Natural killer cell treated with Interleukin-12 subunit alpha and Interleukin-12 subunit beta and Interleukin-15 and Interleukin-18, amount 100 ng/mL, for 72 hours (primary cell): ENCODE results near the gene SYT13. TPM values are rescaled to one million over a fixed set of nuclear protein-coding genes. Genes with fewer than 3 reads are reported as not detected.

ENCODE experiments used
- ATAC-seq, 2 donors: fragments of 150-1000 bp; cut with Tn5 transposase in 1 of 2; sonication (Bioruptor Pico), chemical (Tn5 transposase) in 1 of 2; 2 replicates each; pipeline ENCODE4 v1.10.0; 2021
- DNase-seq: peaks from one replicate; pipeline ENCODE4 v3.0.0; 2022; ENCODE audit warnings: low spot score
- H3K27ac Mint-ChIP-seq, 2 donors: 1 replicate in 1 of 2; 2 replicates in 1 of 2; pipeline ENCODE4 v1.8.0; 2022; ENCODE audit warnings: mixed read lengths in 2 of 2, mild to moderate bottlenecking in 1 of 2, moderate library complexity in 1 of 2
- H3K27me3 Mint-ChIP-seq, 2 donors: 1 replicate in 1 of 2; 2 replicates in 1 of 2; pipeline ENCODE4 v1.8.0; 2022; ENCODE audit warnings: mixed read lengths in 2 of 2
- H3K36me3 Mint-ChIP-seq: one replicate; pipeline ENCODE4 v1.8.0; 2022; ENCODE audit warnings: mixed read lengths
- H3K4me1 Mint-ChIP-seq, 2 donors: 1 replicate in 1 of 2; 2 replicates in 1 of 2; pipeline ENCODE4 v1.8.0; 2022; ENCODE audit warnings: low read depth in 2 of 2, mixed read lengths in 2 of 2, mild to moderate bottlenecking in 1 of 2
- H3K4me3 Mint-ChIP-seq: one replicate; pipeline ENCODE4 v1.8.0; 2022; ENCODE audit warnings: mixed read lengths
- H3K9me3 Mint-ChIP-seq: 2 replicates; pipeline ENCODE4 v1.8.0; 2022; ENCODE audit warnings: mixed read lengths
- total RNA-seq, 2 donors: library from RNA; stranded (reverse); gene quantifications; one replicate each; pipeline ENCODE4 v1.2.3, GENCODE V29; 2022

The SYT13 gene
- total RNA-seq, 2 donors from 2014 or later: not detected

DNA sequence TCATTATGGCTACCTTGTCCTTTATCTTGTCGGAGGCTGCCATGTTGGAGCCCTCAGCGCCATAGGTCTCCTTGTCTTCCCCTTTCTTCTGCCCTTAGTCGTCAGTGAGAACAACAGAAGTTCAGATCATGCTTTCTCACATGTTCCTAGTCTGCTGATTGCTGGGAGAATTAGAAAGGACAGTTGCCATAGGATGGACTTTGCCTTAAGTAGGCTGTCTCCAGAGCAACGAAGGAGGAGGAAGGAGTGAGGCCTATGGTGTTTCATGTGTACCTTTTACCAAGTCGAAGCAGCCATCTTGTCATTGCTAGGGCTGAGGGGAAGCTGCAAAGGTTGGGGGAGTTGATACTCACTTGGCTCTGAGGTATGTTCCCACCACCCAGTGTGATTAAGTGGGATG is 62.6 kb downstream of the SYT13 start:
- H3K36me3 Mint-ChIP-seq: no peaks in the 10 kb centered on the region
- H3K4me1 Mint-ChIP-seq: no peaks in the 10 kb centered on the region
- DNase-seq: no peak
- ATAC-seq: no peak
- no peaks in the 10 kb centered on the region for H3K27me3 Mint-ChIP-seq
- H3K27ac Mint-ChIP-seq: no peak overlapping the region
- H3K9me3 Mint-ChIP-seq: no peaks in the 10 kb centered on the region
- H3K4me3 Mint-ChIP-seq: no peak overlapping the region

GRCh38 chr11:45219411-45219810 is 66.7 kb downstream of the SYT13 start:
- Mint-ChIP-seq H3K4me1 (peaks cover 8 to 18% of the 10 kb centered on the region in 2 donors), H3K9me3 (no peaks in the 10 kb centered on the region), H3K27me3 (no peaks in the 10 kb centered on the region), H3K4me3 (no peak overlapping the region), H3K36me3 (no peaks in the 10 kb centered on the region), H3K27ac (no peak overlapping the region)
- DNase-seq (no peak), ATAC-seq (peak in 1 of 2 donors; percentile 28)

- Mint-ChIP-seq H3K4me1 (peaks cover 8 to 18% of the 10 kb centered on the region in 2 donors), H3K4me3 (no peak overlapping the region), H3K36me3 (no peaks in the 10 kb centered on the region), H3K27ac (no peak overlapping the region), H3K9me3 (no peaks in the 10 kb centered on the region), H3K27me3 (no peaks in the 10 kb centered on the region)
- ATAC-seq (no peak), DNase-seq (no peak)
These were observed 67.4 kb downstream of the SYT13 start for GRCh38 chr11:45218705-45219104.

- Mint-ChIP-seq H3K27ac (no peak overlapping the region), H3K4me1 (peaks cover 8 to 18% of the 10 kb centered on the region in 2 donors), H3K36me3 (no peaks in the 10 kb centered on the region), H3K27me3 (no peaks in the 10 kb centered on the region), H3K4me3 (no peak overlapping the region), H3K9me3 (no peaks in the 10 kb centered on the region)
- no peak for DNase-seq
- ATAC-seq: no peak
These were observed 68.2 kb downstream of the SYT13 start for GRCh38 chr11:45217991-45218390.

DNA sequence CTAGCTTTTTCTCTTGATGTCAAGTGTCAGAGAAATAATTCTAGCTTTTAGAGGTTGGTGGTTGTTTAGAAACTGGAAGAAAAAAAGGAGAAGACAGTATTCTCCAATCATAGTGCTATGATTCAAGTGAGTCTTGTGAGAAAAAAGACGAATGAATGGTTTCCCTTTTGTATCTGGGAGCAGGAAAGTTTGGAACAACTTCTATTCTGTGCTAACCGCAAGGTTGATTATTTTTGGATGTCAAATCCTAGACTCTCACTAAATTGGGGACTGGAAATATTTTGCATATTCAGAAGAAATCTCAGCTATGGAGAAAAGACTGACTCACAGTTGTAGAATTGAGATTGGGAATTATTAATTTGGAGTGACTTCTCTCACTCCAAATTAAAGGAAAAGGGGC is 69.2 kb downstream of the SYT13 start:
- ATAC-seq: no peak
- DNase-seq: no peak
- Mint-ChIP-seq H3K36me3 (no peaks in the 10 kb centered on the region), H3K4me3 (no peak overlapping the region), H3K4me1 (peaks cover 8 to 18% of the 10 kb centered on the region in 2 donors), H3K27ac (no peak overlapping the region), H3K27me3 (no peaks in the 10 kb centered on the region), H3K9me3 (no peaks in the 10 kb centered on the region)

DNA sequence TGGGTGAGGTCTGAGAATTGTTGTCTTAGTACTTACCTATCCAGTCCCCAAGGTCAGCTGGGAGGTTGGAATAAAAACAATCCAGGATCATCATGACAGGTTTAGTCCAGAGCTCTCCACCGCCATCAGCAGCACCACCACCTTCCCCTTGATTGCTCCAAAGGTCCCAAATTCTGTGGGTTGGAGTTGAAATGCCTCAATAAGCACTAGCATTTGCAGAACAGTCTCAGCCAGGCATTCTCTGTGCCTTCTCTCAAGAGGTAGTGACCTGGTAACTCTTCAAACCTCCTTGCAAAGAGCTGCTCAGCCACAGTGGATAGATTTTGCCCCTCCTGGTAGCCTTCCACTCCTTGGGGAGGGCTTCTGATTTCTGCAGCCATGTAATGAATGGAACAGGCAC is 70.1 kb downstream of the SYT13 start:
- Mint-ChIP-seq H3K27ac (no peak overlapping the region), H3K36me3 (no peaks in the 10 kb centered on the region), H3K4me3 (no peak overlapping the region), H3K9me3 (no peaks in the 10 kb centered on the region), H3K4me1 (peaks cover 8 to 18% of the 10 kb centered on the region in 2 donors), H3K27me3 (no peaks in the 10 kb centered on the region)
- ATAC-seq (no peak), DNase-seq (no peak)

GRCh38 chr11:45215098-45215865 is 70.9 kb downstream of the SYT13 start:
- Mint-ChIP-seq H3K36me3 (no peaks in the 10 kb centered on the region), H3K27me3 (no peaks in the 10 kb centered on the region), H3K4me3 (no peak overlapping the region), H3K27ac (peak overlapping the region in 1 of 2 donors; percentile 79), H3K4me1 (peaks cover 8 to 20% of the 10 kb centered on the region in 2 donors), H3K9me3 (no peaks in the 10 kb centered on the region)
- ATAC-seq: peak in 1 of 2 donors; percentile 18
- DNase-seq: no peak

GRCh38 chr11:45213717-45214116 is 72.4 kb downstream of the SYT13 start:
- no peak for ATAC-seq
- Mint-ChIP-seq H3K4me1 (peaks cover 8 to 20% of the 10 kb centered on the region in 2 donors), H3K36me3 (no peaks in the 10 kb centered on the region)

GRCh38 chr11:45213316-45213665 is 72.8 kb downstream of the SYT13 start:
- ATAC-seq (no peak), DNase-seq (no peak)
- Mint-ChIP-seq H3K4me1 (peaks cover 8 to 20% of the 10 kb centered on the region in 2 donors), H3K36me3 (no peaks in the 10 kb centered on the region), H3K27ac (no peak overlapping the region), H3K9me3 (no peaks in the 10 kb centered on the region), H3K27me3 (no peaks in the 10 kb centered on the region), H3K4me3 (no peak overlapping the region)

More at GRCh38 chr11:45213717-45214116, 72.4 kb downstream of the SYT13 start:
- Mint-ChIP-seq H3K4me3 (no peak overlapping the region), H3K27ac (no peak overlapping the region), H3K27me3 (no peaks in the 10 kb centered on the region), H3K9me3 (no peaks in the 10 kb centered on the region)
- DNase-seq: no peak

- H3K4me3 Mint-ChIP-seq: no peak overlapping the region
- H3K27ac Mint-ChIP-seq: no peak overlapping the region
- ATAC-seq (no peak), DNase-seq (no peak)
- H3K9me3 Mint-ChIP-seq: no peaks in the 10 kb centered on the region
- peaks cover 8 to 20% of the 10 kb centered on the region in 2 donors for H3K4me1 Mint-ChIP-seq
- H3K27me3 Mint-ChIP-seq: no peaks in the 10 kb centered on the region
- no peaks in the 10 kb centered on the region for H3K36me3 Mint-ChIP-seq
These were observed 73.4 kb downstream of the SYT13 start for GRCh38 chr11:45212566-45213315.

DNA sequence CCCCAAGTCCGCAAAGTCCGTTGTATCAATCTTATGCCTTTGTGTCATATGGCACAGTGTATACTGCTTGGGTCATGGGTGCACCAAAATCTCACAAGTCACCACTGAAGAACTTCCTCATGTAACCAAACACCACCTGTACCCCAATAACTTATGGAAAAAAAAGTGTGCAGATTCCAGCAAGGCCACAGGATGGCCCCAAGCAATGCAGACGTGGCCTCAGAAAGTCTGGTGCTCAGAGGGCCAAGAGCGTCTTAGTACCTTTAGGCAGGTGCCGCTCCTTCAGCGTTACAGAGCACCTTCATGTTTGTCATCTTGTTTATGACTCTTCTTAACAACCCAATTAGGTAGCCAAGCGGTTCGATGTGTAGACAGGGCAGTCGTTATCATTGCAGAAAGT is 74.4 kb downstream of the SYT13 start:
- Mint-ChIP-seq H3K27me3 (no peaks in the 10 kb centered on the region), H3K36me3 (no peaks in the 10 kb centered on the region), H3K4me3 (no peak overlapping the region), H3K4me1 (peaks cover 8 to 20% of the 10 kb centered on the region in 2 donors), H3K27ac (no peak overlapping the region), H3K9me3 (no peaks in the 10 kb centered on the region)
- no peak for ATAC-seq
- DNase-seq: no peak

GRCh38 chr11:45210846-45211245 is 75.3 kb downstream of the SYT13 start:
- Mint-ChIP-seq H3K4me1 (peaks cover 8 to 15% of the 10 kb centered on the region in 2 donors), H3K9me3 (no peaks in the 10 kb centered on the region), H3K27me3 (no peaks in the 10 kb centered on the region), H3K36me3 (no peaks in the 10 kb centered on the region), H3K4me3 (no peak overlapping the region), H3K27ac (no peak overlapping the region)
- ATAC-seq: no peak
- no peak for DNase-seq

- Mint-ChIP-seq H3K4me3 (no peak overlapping the region), H3K9me3 (no peaks in the 10 kb centered on the region), H3K27me3 (no peaks in the 10 kb centered on the region), H3K36me3 (no peaks in the 10 kb centered on the region), H3K27ac (no peak overlapping the region), H3K4me1 (peaks cover 2 to 8% of the 10 kb centered on the region in 2 donors)
- no peak for ATAC-seq
- no peak for DNase-seq
These were observed 76.0 kb downstream of the SYT13 start for GRCh38 chr11:45209891-45210699.
